ENCODE measurements around the gene PIM3. TPM values are rescaled to one million over a fixed set of nuclear protein-coding genes. Genes with fewer than 3 reads are reported as not detected.

PIM3 gene
- total RNA-seq, 4 donors from 2014 or later: 98.3 to 138 (median 119) TPM

- TF ChIP-seq CTCF (IDR thresholded peaks at IDR 0.05) (no peak), POLR2A (IDR thresholded peaks at IDR 0.05) (no peak), EP300 (IDR thresholded peaks at IDR 0.05) (no peak)
- whole genome bisulfite sequencing, 2 donors: 91 to 100% methylated on average over 14 to 18 of the region's 18 CpGs
Measured at GRCh38 chr22:49920859-49921258, 39.7 kb upstream of the PIM3 start.

GRCh38 chr22:49921508-49922278 lies 38.9 kb upstream of the PIM3 start:
- H3K27ac ChIP-seq: no peak overlapping the region
- peaks cover 0 to 61% (median 0%) of the 10 kb centered on the region in 3 donors for H3K36me3 ChIP-seq
- H3K9me3 ChIP-seq: no peaks in the 10 kb centered on the region
- H3K27me3 ChIP-seq: no peaks in the 10 kb centered on the region
- TF ChIP-seq CTCF (IDR thresholded peaks at IDR 0.05): no peak
- no peak for TF ChIP-seq POLR2A (IDR thresholded peaks at IDR 0.05)
- no peak for TF ChIP-seq EP300 (IDR thresholded peaks at IDR 0.05)
- no peak for DNase-seq (ENCODE audit: low spot score in 2 of 2)
- H3K4me3 ChIP-seq: no peak overlapping the region
- WGBS, 2 donors: 90% methylated on average over 29 to 35 of the region's 35 CpGs
- peaks cover 0 to 29% (median 9%) of the 10 kb centered on the region in 4 donors for H3K4me1 ChIP-seq

More at GRCh38 chr22:49920859-49921258, 39.7 kb upstream of the PIM3 start:
- Histone ChIP-seq H3K9me3 (no peaks in the 10 kb centered on the region), H3K36me3 (peaks cover 0 to 59% (median 0%) of the 10 kb centered on the region in 3 donors), H3K27me3 (no peaks in the 10 kb centered on the region), H3K4me1 (peaks cover 0 to 30% (median 9%) of the 10 kb centered on the region in 4 donors), H3K4me3 (no peak overlapping the region), H3K27ac (no peak overlapping the region)
- DNase-seq (ENCODE audit: low spot score in 2 of 2): no peak

- H3K27me3 ChIP-seq: no peaks in the 10 kb centered on the region
- TF ChIP-seq CTCF (IDR thresholded peaks at IDR 0.05) (no peak), EP300 (IDR thresholded peaks at IDR 0.05) (no peak), POLR2A (IDR thresholded peaks at IDR 0.05) (no peak)
- H3K4me3 ChIP-seq: no peak overlapping the region
- H3K9me3 ChIP-seq: no peaks in the 10 kb centered on the region
- no peak for DNase-seq (ENCODE audit: low spot score in 2 of 2)
- peaks cover 0 to 21% (median 9%) of the 10 kb centered on the region in 4 donors for H3K4me1 ChIP-seq
- peaks cover 0 to 68% (median 0%) of the 10 kb centered on the region in 3 donors for H3K36me3 ChIP-seq
- 90 to 93% methylated on average over 13 of the region's 22 CpGs for WGBS, 2 donors
- H3K27ac ChIP-seq: no peak overlapping the region
Measured at GRCh38 chr22:49922484-49922883, 38.1 kb upstream of the PIM3 start.

GRCh38 chr22:49922926-49923325 lies 37.6 kb upstream of the PIM3 start:
- DNase-seq (ENCODE audit: low spot score in 2 of 2): no peak
- WGBS, 2 donors: 90 to 91% methylated on average over 24 of the region's 25 CpGs
- peaks cover 0 to 72% (median 0%) of the 10 kb centered on the region in 3 donors for H3K36me3 ChIP-seq
- no peaks in the 10 kb centered on the region for H3K27me3 ChIP-seq
- peaks cover 0 to 17% (median 9%) of the 10 kb centered on the region in 4 donors for H3K4me1 ChIP-seq
- H3K27ac ChIP-seq: no peak overlapping the region
- no peaks in the 10 kb centered on the region for H3K9me3 ChIP-seq
- TF ChIP-seq CTCF (IDR thresholded peaks at IDR 0.05) (no peak), POLR2A (IDR thresholded peaks at IDR 0.05) (no peak), EP300 (IDR thresholded peaks at IDR 0.05) (no peak)
- H3K4me3 ChIP-seq: no peak overlapping the region

- Histone ChIP-seq H3K9me3 (no peaks in the 10 kb centered on the region), H3K4me1 (peaks cover 0 to 17% (median 9%) of the 10 kb centered on the region in 4 donors), H3K27me3 (no peaks in the 10 kb centered on the region), H3K27ac (no peak overlapping the region), H3K36me3 (peaks cover 0 to 75% (median 0%) of the 10 kb centered on the region in 3 donors), H3K4me3 (no peak overlapping the region)
- TF ChIP-seq CTCF (IDR thresholded peaks at IDR 0.05) (no peak), POLR2A (IDR thresholded peaks at IDR 0.05) (no peak)
- 58 to 63% methylated on average over 16 of the region's 16 CpGs for WGBS, 2 donors
- DNase-seq (ENCODE audit: low spot score in 2 of 2): no peak
Measured at GRCh38 chr22:49923445-49923844, 37.1 kb upstream of the PIM3 start.
